NOMO-1 treated with dmso at 0.1 percent for 144 hours (cell line): ENCODE results near the gene KCTD5.
"Not testable (repeated sequence)": the region's sequence is repeated elsewhere in the genome, so short reads cannot be mapped to it uniquely, and the experiment has no call there.

ENCODE experiments used
- DNase-seq: peaks from one replicate; lab custom pipeline; 2025; ENCODE audit not compliant: unreplicated experiment; lab: John Stamatoyannopoulos, UW

Gene KCTD5

DNA sequence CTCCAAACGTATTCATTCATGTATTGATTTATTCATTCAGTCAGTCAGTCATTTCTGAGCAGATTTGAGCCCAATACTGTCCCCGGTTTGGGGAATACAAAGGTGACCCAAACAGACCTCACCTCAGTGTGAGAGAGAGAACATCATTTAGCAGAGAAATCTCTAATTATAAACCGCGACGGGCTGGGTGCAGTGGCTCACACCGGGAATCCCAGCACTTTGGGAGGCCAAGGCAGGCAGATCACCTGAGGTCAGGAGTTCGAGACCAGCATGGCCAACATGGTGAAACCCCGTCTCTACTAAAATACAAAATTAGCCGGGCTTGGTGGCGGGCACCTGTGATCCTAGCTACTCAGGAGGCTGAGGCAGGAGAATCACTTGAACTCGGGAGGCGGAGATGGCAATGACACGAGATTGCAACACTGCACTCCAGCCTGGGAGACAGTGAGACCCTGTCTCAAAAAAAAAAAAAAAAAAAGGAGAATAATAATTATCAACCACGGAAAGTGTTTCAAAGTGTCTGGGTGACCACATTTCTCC is 39.4 kb downstream of the KCTD5 start:
- DNase-seq, result not testable (repeated sequence)

DNA sequence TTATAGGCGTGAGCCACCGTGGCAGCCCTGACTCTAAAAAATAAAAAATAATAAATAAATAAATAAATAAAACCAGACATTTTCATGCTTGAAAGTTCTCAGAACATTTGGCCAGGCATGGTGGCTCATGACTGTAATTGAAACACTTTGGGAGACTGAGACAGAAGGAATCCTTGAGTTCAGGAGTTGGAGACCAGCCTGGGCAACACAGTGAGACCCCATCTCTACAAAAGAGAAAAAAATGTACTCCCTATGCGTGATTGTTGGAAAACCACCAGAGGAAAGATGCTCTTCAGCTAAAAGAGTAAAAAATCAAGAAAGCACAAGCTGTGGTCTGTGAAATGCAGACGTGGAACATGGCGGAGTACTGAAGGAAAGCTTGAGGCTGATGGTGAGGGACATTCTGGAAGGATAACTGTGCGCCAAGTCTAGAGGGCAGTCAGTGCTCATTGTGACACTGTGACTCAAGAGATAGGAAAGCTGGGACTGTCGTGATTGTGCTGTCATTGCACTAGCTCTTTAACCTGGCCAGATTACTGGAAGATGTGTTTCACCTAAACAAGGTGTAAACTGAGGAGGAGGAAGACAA is 41.9 kb downstream of the KCTD5 start:
- DNase-seq, result no peak

DNA sequence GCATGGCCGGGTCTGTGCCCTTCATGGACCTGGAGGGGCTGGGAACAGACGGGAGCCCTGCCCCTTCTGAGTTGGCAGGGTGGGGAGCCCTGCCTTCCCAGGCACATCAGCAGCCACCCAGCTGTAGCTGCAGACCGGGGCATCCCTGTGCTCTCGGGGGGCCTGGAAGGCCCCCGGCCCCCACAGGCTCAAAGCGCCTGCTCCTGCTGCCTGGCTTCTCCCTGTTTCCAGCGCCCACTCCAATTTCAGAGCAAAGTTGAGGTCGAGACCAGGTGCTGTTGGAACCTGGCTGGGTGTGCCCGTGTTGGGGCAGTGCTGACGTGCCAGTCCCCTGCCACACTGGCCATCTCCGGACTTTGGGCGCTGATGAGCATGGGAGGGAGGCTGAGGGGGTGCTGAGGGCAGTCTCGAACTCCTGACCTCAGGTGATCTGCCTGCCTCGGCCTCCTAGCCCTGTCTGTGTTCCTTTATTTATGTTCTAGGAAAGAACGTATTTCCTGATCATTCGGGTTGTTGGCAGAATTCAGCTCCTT is 42.6 kb downstream of the KCTD5 start:
- DNase-seq, result no peak

DNA sequence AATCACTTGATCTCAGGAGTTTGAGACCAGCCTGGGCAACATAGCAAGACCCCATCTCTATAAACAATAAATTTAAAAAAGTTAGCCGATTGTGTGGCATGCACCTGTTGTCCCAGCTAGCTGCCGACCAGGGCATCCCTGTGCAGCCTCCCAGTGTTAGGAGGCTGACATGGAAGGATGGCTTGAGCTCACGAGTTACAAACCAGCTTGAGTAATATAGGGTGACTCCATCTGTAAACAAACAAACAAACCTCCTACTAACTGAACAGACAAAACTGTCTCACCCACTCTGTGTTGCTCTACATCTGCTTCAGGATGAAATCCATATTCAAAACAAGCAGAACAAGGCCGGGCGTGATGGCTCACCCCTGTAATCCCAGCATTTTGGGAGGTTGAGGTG is 44.6 kb downstream of the KCTD5 start:
- DNase-seq, result no peak

DNA sequence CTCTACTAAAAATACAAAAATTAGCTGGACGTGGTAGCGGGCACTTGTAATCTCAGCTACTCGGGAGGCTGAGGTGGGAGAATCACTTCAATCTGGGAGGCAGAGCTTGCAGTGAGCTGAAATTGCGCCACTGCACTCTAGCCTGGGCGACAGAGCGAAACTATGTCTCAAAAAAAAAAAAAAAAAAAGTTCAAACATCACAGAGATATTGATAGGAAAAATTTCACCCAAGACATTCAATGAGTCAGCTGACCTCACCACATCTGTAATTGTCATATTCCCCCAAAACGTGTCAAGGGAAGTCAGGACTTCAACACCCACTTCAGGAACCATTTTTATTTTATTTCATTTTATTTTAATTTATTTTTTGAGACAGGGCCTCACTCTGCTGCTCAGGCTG is 45.7 kb downstream of the KCTD5 start:
- DNase-seq, result no peak

DNA sequence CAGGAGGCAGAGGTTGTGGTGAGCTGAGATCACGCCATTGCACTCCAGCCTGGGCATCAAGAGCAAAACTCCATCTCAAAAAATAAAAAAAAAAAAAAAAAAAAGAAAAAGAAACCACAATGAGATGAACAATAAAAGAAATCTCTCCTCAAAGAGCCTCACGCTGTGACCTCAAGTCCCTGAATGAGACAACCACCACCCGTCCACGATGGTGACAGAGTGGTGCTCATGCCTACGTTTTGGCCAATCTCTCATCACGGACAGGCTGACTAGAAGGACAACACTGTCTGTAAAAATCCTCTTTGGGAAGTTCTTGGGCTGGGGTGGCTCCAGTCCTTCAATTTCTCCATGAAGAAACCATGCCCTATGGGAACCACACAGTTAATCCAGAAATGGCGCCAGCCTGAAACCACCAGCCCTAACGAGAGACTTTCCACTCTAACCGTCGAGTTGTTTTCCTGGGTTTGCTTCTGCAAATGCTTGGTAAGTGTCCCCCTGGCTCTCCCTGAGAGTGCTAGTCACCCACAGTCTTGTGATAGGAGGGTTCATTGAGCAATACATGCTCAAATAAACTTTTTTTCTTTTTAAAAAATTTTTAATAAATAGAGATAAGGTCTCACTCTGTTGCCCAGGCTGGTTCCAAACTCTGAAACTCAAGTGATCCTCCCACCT is 52.7 kb downstream of the KCTD5 start:
- no peak for DNase-seq

DNA sequence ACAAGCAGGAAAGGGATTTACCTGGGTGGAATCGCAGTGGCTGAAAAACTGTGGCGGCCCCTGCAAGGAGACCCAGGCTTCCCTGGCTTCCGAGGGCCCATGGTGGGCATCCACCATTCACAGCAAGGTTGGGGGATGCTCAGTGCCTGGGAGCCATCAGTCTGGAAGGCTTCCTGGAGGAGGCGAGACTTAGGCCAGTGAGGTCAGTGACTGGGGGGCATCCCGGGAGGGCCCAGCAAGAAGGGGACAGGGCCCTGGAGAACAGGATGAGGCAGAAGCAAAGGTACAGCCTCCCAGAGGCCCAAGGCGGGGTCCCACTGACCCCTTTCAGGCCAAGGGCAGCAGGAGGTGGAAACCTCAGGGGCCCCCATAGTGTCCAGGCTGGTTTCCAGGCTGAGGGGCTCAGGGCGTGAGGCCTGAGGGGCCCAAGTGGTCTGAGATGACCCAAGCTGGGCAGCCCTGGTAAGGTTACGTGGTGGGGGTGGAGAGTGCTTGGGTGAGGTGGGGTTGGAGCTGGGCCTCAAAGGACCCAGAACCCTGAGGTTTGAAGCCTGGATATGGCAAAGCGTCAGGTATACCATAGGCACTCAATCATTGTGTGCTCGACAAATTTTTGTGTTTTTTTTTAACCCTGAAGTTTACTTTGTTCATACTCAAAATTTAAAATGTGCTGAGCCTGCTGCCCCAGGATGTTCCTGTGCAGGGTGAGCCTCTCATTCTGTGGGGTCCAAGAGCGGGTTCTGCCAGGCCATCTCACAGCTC is 54.3 kb downstream of the KCTD5 start:
- DNase-seq, result no peak

DNA sequence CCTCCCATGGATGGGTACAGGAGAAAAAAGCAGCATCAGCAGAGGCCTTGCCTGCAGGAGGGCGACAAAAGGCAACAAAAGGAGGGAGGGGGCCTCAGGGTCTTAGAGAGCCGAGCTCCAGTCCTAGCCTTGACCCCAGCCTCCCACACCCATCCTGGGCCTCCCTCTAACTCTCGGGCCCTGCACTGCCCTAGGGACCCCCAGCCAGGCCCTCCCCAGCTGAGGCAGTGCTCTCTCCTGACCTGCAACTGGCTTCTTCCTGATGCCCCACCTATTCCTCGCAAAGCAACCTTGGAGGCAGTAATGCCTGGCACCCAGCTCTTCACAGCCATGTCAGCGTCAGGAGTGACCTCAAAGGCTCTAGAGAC is 54.9 kb downstream of the KCTD5 start:
- no peak for DNase-seq

DNA sequence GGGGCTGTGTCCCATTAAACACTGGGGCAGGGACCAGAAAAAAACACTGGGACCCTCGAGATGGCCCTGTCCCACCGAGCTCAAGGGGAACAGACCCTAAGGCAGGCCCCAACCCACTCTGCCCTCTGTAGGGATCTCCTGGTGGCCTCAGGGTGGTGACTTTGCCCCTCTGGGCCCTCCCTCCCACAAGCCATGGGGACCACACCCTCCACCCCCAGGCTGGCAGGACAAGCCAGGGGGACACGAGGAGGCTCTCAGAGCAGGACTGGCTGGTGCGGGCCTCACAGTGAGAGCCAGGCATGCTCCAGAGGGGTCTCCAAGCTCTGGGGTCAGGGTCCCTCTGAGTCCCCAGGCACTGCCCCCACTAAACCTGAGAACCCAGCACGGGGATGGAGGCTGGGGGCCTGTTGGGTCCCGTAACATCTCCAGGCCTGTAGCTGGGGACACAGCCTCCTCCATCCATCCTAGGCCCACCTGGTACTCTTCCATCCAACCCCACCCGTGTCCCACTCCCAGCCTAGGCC is 55.6 kb downstream of the KCTD5 start:
- DNase-seq, result no peak

DNA sequence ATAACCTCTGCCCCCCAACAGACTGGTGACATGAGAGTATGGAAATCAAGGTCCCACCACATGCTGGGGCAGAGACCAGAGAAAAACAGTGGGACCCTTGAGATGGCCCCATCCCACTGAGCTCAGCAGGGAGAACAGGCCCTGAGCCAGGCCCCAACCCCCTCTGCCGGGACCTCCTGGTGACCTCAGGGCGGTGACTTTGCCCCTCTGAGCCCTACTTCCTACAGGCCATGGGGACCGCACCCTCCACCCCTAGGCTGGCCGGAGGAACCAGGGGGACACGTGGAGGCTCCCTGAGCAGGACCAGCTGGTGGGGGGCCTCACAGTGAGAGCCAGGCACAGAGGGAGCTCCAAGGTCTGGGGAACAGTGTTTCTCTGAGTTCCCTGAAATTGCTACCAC is 56.3 kb downstream of the KCTD5 start:
- DNase-seq, result no peak

DNA sequence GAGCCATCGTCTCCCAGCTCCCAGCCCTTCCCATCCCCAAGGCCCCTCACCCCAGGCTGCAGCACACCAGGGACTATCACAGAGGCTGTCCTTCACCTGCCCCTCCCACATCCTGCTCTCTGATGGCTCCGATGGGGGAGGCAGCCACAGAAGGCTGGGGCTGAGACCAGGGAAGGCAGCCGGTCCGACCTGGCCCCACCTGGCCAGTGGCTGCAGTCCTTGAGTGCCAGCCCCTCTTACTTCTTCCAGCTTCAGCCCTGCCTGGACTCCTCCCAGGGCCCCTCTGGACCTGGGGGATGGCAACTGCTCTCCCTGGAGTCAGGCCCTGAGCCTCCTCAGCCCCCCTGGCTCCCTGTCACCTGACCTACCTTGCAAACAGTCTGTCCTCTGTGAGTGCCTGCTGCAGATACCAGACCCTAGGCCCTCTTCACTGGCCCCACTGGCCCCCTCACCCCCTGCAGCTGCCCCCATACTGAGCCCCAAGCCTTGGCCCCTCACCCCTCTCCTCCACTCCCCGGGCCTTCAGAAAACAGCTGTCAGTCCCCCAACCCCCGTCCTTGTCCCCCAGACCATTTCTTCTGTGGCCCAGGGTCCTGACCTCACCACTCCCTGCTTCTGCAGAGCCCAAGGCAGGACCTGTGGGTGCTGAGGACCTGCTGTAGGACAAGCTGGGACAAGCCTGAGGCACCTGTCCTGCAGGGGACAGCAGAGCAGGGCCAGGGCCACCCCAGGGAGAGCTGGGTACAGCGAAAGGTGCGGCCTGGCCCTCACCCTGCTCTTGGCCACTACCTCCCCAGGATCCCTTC is 57.5 kb downstream of the KCTD5 start:
- no peak for DNase-seq

DNA sequence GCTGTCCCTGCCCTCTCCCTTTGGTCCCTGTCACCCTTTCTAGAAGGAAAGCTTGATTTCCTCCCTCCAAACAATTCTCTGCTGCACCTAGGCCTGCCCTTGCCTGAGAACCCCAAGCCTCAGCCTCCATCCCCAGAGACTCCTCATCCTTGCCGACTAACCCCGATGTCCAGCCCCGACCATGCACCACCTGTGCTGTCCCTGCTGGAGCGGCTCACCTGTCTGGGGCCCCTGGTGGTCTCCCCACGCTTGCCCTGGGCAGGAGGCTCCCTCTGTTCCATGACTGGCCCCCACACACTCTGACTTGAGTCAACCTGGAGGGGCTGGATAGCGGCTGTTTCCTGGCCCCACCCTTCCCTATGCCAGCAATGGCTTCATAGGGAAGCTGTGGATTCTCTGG is 58.2 kb downstream of the KCTD5 start:
- no peak for DNase-seq

DNA sequence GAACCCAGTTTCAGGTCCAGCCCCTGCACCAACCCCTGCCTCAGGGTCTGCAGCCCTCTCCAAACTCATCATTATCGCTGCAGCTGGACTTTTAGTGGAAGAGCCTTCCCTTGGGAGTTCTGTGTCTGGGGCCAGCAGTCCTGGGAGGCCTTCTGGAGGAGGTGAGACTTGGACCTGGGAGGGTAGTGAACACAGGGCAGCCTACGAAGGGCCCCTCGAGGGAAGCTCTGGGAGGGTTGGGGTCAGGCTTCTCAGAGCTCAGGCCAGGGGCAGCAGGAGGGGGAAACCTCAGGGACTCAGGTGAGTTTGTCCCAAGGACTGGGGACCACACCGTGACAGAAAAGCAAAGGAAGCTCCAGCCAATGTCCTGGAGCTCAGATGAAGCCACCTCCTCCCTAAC is 58.8 kb downstream of the KCTD5 start:
- no peak for DNase-seq

DNA sequence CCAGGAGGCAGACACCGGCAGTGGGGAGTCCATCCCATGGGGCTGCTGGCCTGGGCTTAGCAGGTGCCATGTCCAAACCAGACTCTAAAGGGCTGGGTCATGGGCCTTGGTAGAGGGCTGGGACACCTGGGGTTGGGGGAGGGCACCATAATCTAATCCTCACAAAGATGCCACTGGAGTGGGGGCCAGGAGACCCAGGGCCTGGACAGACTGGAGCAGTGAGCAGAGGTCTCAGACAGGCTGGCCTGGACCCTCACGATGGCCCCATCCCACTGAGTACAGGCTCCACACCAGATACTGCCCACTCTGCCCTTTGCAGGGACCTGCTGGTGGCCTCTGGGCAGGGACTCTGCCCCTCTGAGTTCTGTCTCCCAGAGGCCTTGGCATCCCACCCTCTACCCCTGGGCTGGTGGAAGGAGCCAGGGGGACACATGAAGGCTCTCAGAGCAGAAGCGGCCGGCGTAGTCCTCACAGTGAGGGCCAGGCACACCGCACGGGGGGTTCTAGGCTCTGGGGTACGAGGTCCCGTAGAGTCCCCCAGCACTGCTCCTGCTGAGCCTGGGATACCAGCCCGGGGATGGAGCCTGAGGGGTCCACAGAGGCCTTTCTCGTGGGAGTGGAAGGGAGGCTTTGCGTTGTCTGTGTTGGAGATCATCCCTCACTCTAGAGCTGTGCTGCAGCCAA is 60.1 kb downstream of the KCTD5 start:
- DNase-seq, result no peak

DNA sequence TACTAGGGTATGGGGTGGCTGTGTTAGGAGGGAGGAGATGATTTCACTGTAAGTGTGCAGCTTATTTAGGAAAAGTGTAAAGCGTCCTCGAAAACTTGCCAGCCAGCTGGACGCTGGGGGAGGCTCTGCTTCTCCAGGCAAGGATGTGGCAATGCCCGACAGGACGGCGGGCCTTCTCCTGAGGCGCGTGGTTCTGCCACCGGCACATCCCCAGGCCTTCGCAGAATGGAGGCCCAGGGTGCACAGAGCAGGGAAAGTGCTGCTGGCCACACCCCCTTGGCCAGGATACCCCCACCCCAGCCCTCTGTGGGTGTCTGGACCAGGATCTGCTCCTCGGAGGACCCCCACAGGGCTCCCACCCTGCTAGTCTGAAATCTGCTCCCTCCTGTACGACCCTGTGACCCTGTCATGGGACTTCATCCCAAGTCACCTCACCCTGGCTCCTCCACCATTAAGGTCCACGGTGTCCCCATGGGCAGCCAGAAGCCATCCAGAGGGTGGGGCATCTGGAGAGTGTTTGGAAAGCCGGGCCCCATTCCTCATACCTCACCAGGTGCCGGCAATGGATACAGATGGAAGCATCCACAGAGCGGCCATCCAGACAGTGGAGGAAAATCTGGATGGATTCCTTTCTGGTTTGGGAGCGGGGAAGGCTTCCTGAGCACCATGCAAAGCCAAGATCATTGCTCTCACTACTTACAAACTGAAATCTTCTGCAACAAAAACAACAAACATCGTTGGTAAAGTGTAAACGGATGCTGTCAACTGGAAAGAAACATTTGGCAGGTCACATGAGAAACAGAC is 60.9 kb downstream of the KCTD5 start:
- no peak for DNase-seq

DNA sequence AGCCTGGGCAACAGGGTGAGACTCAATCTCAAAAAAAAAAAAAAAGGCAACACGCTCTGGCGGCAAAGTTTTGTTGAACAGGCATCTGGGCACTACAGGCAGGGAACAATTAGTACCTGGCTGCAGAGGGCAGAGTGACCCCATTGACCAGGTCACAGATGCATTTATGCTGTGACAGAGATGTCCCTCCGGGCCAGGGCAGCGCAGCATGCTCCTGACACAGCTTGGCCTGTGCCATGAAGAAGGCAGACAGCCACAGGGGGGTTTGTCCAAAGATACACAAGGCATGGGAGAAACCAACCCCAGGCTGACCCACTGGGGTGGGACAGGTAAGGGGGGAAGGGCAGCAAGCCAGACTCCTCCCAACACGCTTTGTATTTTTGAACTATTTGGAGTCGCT is 62.4 kb downstream of the KCTD5 start:
- no peak for DNase-seq

DNA sequence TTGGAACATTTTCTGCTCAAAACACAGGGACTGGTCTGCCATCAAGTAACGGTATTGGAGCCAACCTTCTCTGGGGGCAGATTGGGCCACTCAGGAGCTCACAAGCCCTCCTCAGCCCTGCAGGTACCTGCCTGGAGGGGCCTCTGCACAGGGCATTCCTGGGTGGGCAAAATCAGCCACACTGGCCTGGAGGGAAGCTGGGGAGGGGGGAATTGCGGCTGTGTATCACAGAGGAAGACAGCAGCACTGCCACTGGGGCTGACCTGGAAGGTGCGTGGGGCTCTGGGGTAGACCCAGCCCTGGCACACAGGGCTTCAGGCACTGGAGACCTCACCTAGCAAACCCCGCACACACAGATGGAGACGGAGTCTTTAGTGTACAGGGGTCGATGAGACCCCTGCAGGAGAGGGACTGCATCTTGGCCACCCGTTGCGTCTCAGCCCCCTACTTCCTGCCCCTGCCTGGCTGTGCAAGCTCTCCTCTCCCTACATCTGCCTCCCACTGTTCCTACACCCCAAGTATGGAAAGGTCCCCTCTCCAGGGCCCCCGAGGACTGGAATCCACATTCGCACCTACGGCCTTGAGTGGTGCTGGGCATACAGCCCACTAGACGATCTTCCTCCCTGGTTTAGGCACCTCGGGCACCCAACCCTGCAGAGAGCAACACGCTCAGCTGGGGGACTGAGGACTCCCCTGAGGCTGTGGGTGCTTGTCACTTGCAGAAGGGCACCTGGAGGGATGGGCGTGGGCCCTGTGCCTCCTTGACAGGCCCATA is 63.0 kb downstream of the KCTD5 start:
- DNase-seq, result no peak

DNA sequence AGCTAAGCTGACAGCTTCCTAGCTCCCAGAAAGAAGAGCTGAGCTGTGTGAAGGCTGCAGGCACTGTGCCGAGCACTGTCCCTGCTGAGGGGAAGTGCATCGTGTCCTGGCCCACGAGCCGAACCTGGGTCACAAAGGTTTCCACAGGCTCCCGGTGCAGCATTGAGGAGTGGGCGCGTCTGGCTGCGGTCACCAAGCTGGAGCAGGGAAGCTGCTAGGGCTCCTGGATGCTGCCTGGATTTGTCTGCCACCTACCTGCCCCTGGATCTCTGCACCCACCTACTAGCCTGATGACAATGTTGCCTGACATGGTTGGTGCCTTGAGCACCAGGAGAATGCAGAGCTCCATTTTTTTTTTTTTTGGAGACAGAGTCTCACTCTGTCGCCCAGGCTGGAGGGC is 63.6 kb downstream of the KCTD5 start:
- DNase-seq, result no peak
